Cortex of kidney (tissue), 1 donor: ENCODE results near the gene SLC22A12.

Experiments used
- DNase-seq: peaks from one replicate; lab custom pipeline; 2025; lab: John Stamatoyannopoulos, UW

SLC22A12 gene

DNA sequence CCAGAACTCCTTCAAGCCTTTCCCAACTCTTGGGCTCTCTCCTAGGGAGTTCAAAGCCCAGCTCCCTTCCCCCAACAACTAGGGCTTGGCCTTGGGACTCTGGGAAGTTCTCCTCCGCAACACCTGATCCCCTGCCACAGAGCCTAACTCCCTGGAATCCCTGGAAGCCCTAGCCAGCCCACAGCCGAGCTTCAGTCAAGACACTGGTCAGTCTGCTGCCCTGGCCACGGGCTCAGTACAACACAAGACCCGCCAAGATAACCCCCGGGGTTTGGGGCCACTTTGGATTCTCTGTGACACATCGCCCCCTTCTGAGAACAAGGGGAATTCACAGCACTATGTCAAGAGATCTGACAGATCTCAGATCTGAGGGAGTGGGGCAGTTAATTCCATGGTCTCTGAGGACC is 58.3 kb downstream of the SLC22A12 start:
- no peak for DNase-seq

DNA sequence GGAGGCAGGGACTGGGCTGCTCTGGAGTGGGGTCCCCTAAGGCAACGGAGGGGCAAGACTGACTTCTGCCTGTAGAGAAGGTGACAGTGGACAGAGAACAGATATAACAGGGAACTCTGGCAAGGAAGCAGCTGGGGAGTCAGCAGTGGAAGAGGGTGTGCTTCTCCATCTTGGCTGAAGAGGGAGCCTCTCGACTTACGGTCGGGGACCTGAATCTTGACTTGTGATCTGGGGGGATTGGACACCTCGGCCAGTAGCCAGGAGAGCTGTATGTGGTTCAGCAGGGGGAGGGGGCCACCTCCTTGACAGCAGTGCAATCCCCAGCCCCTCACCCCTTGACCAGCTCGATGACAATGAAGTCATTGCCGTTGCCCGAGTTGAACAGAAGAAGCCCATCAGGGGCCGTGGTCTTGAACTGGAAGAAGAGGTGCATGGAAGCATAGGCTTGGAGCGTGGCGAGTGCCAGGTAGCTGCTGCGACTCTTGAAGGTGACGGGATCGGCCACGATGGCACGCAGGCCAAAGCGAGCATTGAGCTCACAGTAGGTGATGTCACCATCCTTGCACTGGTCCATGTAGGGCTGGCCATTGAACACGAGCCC is 60.0 kb downstream of the SLC22A12 start:
- no peak for DNase-seq
